WERI-Rb-1 (cell line): Measurements from ENCODE around the gene POMT1.
"Not testable (repeated sequence)": the region's sequence is repeated elsewhere in the genome, so short reads cannot be mapped to it uniquely, and the experiment has no call there.

ENCODE experiments used
- DNase-seq: peaks from one replicate; pipeline ENCODE4 v3.0.0-alpha.2; 2020
- H3K27ac ChIP-seq: fragments of 250-450 bp; sonication (Bioruptor Pico); 2 replicates; pipeline ENCODE4 v1.5.1; 2020; ENCODE audit warnings: mild to moderate bottlenecking, moderate library complexity
- H3K27me3 ChIP-seq: fragments of 250-450 bp; sonication (Bioruptor Pico); 2 replicates; pipeline ENCODE4 v1.5.1; 2021; ENCODE audit warnings: mild to moderate bottlenecking, low read depth, moderate library complexity; ENCODE audit not compliant: insufficient read depth, severe bottlenecking
- H3K36me3 ChIP-seq: fragments of 250-450 bp; sonication (Bioruptor Pico); 2 replicates; pipeline ENCODE4 v1.5.1; 2020; ENCODE audit warnings: mild to moderate bottlenecking, moderate library complexity
- H3K4me3 ChIP-seq: 2 replicates; pipeline ENCODE4 v1.5.1; 2011; ENCODE audit warnings: low read depth, mild to moderate bottlenecking, control low read depth, low read length
- H3K9me3 ChIP-seq: fragments of 250-450 bp; sonication (Bioruptor Pico); 2 replicates; pipeline ENCODE4 v1.5.1; 2021; ENCODE audit warnings: mild to moderate bottlenecking, moderate library complexity; ENCODE audit not compliant: severe bottlenecking
- CTCF ChIP-seq: IDR thresholded peaks from 2 replicates; pipeline ENCODE4 v1.5.1; 2011; ENCODE audit warnings: low read depth, mild to moderate bottlenecking, control low read depth, inconsistent platforms, low read length

The POMT1 gene

GRCh38 chr9:131513177-131513576 is 10.5 kb downstream of the POMT1 start:
- Histone ChIP-seq H3K4me3 (no peak overlapping the region), H3K36me3 (peaks cover 89% of the 10 kb centered on the region), H3K9me3 (no peaks in the 10 kb centered on the region), H3K27me3 (no peaks in the 10 kb centered on the region), H3K27ac (no peak overlapping the region)
- DNase-seq: no peak
- no peak for TF ChIP-seq CTCF

GRCh38 chr9:131515559-131516031 is 12.9 kb downstream of the POMT1 start:
- not testable (repeated sequence) for H3K27me3 ChIP-seq, H3K4me3 ChIP-seq, H3K27ac ChIP-seq, DNase-seq, H3K9me3 ChIP-seq
- H3K36me3 ChIP-seq: peaks cover 92% of the 10 kb centered on the region

GRCh38 chr9:131516100-131516499 is 13.4 kb downstream of the POMT1 start:
- no peaks in the 10 kb centered on the region for H3K9me3 ChIP-seq
- peaks cover 92% of the 10 kb centered on the region for H3K36me3 ChIP-seq
- no peak overlapping the region for H3K4me3 ChIP-seq
- no peak for DNase-seq
- TF ChIP-seq CTCF: no peak
- no peaks in the 10 kb centered on the region for H3K27me3 ChIP-seq
- no peak overlapping the region for H3K27ac ChIP-seq

- Histone ChIP-seq H3K4me3 (no peak overlapping the region), H3K36me3 (peaks cover 92% of the 10 kb centered on the region), H3K27ac (no peak overlapping the region), H3K27me3 (no peaks in the 10 kb centered on the region), H3K9me3 (no peaks in the 10 kb centered on the region)
- no peak for TF ChIP-seq CTCF
- no peak for DNase-seq
These were observed 14.2 kb downstream of the POMT1 start for GRCh38 chr9:131516930-131517329.

GRCh38 chr9:131517761-131518190 is 15.1 kb downstream of the POMT1 start:
- no peak for DNase-seq
- Histone ChIP-seq H3K36me3 (peaks cover 92% of the 10 kb centered on the region), H3K27ac (no peak overlapping the region), H3K27me3 (no peaks in the 10 kb centered on the region), H3K9me3 (no peaks in the 10 kb centered on the region), H3K4me3 (no peak overlapping the region)
- TF ChIP-seq CTCF: no peak

- Histone ChIP-seq H3K27me3 (no peaks in the 10 kb centered on the region), H3K36me3 (peaks cover 92% of the 10 kb centered on the region)
- no peak for TF ChIP-seq CTCF
These were observed 15.8 kb downstream of the POMT1 start for GRCh38 chr9:131518553-131518952.

More at GRCh38 chr9:131518553-131518952, 15.8 kb downstream of the POMT1 start:
- no peak for DNase-seq
- Histone ChIP-seq H3K4me3 (no peak overlapping the region), H3K27ac (no peak overlapping the region), H3K9me3 (no peaks in the 10 kb centered on the region)
